Amniotic stem cell (primary cell): ENCODE results near the gene MRLN.
"Not testable (repeated sequence)": the region's sequence is repeated elsewhere in the genome, so short reads cannot be mapped to it uniquely, and the experiment has no call there.

Source experiments
- DNase-seq: peaks from one replicate; lab custom pipeline; 2025; lab: John Stamatoyannopoulos, UW

Gene MRLN

DNA sequence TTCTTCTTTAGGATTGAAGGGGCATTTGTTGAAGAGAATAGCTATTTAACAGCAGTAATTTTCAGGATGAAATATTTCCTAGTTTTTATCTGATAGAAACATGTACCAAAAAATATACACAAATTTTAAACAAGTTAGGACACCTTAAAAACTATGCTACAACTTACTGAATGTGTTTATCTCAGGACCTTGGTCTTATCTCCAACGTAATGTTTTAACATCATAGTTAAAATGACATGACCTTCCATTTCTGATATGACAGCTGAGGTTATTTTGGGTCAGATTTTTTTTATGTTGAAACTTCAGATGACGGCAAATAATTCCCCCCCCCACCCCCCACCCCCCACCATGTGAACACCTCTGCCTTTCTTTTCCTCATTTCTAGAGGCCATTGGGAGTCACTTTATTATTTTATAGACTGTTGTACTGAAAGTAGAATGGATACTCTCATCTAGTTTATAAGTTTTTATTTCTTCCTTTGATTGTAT is 8.0 kb downstream of the MRLN start:
- DNase-seq = no peak

DNA sequence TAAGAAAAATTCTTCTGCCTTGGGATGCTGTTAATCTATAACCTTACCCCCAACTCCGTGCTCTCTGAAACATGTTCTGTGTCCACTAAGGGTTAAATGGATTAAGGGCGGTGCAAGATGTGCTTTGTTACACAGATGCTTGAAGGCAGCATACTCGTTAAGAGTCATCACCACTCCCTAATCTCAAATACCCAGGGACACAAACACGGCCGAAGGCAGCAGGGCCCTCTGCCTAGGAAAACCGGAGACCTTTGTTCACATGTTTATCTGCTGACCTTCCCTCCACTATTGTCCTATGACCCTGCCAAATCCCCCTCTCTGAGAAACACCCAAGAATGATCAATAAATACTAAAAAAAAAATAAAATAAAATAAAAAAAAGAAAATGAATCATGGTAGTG is 8.5 kb downstream of the MRLN start:
- DNase-seq = not testable (repeated sequence)

- DNase-seq = not testable (repeated sequence)
Observed at GRCh38 chr10:59744156-59744555, 9.1 kb downstream of the MRLN start.

- no peak for DNase-seq
Observed at GRCh38 chr10:59741583-59741982, 11.7 kb downstream of the MRLN start.

DNA sequence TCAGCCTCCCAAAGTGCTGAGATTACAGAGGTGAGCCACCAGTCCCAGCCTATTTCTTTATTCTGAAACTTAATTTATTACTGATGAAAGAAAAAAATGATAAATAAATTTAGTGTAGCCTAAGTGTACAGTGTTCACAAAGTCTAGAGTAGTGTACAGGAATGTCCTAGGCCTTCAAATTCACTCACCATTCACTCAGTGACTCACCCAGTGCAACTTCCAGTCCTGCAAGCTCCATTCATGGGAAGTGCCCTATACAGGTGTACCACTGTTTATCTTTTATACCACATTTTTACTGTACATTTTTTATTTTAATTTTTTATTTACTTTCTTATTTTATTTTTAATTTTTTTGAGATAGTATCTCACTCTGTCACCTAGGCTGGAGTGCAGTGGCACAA is 12.2 kb downstream of the MRLN start:
- DNase-seq = no peak

DNA sequence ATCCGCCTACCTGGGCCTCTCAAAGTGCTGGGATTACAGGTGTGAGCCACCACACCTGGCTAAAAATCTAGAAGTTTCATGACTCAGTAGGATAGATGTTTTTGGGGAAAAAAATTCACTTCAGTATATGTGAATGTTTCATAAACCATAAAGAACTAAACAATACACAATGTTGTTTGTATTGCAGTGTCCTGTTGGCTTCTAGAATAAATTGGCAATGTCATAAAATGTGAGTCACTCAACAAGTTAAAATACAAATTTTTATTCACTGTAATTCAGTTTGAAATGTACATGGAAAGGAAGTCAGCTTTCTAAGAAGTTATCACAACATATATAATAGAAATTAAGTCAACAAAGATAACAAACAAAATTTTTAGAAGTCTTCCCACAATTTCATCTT is 16.5 kb downstream of the MRLN start:
- DNase-seq = no peak

DNA sequence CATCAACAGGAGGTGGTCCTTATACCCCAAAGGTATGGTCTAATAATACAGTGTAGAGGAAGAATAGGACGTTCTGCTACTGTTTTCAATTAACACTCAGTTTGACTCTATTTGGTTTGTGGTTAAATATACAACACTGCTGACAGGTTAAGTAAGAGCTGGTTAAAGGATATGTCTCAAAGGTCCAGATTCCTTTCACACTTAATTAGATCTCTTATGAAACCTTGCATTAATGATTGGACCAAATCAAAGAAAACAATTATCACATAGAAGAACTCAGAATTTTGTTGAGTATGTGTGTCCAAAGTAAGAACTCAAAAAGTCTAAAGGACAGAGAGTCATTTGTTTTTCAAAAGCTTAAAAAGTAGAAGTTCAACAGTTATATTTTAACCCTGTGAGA is 18.0 kb downstream of the MRLN start:
- no peak for DNase-seq

GRCh38 chr10:59734014-59734462 is 19.2 kb downstream of the MRLN start:
- no peak for DNase-seq

DNA sequence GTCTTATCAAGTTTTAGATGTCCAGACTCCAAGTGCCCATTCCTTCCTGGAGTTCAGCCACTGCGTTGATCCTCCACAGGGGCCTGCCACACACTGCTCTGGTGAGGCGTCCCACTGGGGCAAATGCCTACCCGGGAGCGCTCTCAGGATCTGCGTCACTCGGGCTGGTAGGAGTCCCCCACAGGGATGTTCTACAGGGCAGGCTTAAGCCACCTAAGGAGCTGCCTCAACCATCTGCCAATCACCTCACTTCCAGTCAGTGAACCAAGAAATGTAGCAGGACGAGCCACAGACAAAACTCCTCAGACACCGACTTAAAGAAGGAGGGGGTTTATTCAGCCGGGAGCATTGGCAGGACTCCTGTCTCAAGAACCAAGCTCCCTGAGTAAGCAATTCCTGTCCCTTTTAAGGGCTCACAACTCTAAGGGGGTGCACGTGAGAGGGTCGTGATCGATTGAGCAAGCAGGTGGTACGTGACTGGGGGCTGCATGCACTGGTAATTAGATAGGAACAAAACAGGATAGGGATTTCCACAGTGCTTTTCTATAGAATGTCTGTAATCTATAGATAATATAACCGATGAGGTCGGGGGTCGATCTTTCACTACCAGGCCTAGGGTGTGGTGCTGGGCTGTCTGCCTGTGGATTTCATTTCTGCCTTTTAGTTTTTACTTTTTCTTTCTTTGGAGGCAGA is 19.8 kb downstream of the MRLN start:
- DNase-seq = not testable (repeated sequence)

- DNase-seq = not testable (repeated sequence)
Observed at GRCh38 chr10:59732849-59733248, 20.4 kb downstream of the MRLN start.

- not testable (repeated sequence) for DNase-seq
Observed at GRCh38 chr10:59729167-59729566, 24.1 kb downstream of the MRLN start.

DNA sequence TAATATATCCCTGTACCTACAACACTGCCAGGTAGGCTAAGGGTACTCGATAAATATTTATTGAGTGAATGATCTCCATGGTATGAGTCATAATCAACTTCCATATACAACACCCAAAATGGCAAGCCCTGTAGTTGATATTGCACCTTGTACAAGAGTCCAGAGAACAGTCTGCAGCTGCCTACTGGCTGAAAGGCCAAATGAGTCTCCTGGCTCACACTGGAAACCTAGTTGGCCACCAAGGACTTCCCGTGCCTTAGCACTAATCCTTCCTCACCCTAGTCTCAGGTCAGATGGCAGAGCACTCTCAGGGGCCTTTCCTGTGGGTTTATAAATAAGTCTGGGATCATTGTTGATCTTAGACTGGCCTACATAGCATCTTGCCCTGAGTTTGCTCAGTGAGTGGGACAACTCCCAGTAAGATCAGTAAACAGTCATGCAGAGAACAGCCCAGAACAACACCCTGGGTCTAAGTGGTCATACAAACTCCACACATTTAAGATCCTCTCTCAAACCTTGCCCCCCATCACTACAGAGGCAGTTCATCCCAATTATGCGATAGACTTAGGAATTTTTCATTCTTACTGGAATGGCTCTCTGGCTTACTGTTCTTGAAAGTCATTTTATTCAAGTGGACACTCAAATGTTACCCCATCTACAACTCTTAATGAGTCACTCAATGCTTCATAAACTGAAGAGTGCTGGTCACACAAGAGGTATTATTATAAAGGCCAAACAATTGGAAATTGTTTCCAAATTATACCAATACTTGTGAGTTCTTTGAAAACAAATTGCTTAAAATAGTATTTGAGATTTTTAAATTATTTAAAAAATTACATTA is 28.9 kb downstream of the MRLN start:
- no peak for DNase-seq

DNA sequence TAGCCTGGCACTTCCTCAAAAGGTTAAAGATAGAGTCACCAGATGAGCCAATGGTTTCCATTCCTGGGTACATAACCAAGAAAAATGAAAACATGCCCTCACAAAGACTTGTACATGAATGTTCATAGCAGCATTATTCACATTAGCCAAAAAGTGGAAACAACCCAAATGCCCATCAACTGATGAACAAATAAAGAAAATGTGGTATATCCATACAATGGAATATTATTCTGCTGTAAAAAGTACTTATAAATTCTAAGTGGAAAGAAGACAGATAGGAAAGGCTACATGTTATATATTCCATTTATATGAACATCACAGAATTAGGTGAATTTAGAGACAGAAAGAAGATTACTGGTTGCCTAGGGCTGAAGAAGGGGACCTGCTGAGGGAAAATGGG is 32.9 kb downstream of the MRLN start:
- DNase-seq = no peak

GRCh38 chr10:59719374-59719773 is 33.9 kb downstream of the MRLN start:
- no peak for DNase-seq

DNA sequence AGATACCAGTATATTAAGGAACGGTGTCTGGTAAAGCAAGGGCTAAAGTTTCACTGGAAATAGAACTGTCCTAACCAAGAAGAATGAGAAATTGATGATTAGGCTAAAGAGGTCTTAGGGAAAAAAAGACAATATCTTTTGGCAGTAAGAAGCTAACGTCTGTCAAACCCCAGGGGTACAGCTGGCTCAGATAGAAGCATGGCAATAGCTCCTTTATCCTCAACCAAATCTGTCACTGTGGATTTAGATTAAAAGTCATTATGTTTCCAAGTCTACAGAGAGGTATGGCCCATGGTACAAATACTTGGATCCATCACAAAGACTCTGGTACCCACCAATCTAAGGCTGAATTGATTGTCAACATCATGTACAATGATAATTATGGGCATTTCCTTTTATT is 35.0 kb downstream of the MRLN start:
- no peak for DNase-seq

- DNase-seq = no peak
Observed at GRCh38 chr10:59713196-59713821, 39.9 kb downstream of the MRLN start.

DNA sequence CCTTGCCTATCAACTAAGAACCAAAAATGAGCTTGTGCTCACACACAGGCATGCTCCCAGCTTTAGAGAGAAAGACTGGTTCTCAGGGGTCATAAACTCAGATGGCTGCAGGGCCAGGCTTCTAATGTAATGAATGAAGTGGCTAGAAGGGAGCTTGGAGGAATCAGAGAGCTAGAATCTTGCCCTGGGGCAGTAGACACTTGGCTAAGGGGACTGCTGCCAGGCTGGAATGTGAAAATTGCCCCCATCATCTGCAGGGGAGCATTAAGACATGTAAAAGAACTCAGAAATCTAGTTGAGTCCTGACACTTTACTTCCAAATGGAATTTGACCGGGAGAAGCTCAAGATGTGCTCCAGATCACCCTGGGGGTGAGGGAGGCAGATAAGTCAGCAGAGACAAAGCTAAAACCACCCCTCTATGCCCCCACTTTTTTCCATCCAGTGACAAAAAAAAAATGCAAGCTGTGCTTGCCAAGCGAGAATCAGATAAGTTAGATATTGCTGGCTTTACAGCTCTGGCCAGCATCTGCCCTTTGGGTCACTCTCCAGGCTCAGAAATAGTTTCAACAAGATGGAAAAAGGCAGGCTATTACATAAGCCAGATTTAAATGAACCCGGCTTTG is 41.3 kb downstream of the MRLN start:
- no peak for DNase-seq

GRCh38 chr10:59709395-59710125 is 43.7 kb downstream of the MRLN start, which contains the start of gene SLC16A9:
TSS of gene SLC16A9 (minus strand) at chr10:59709850. CDS start at chr10:59684291, 25,559 bp downstream.
- no peak for DNase-seq

GRCh38 chr10:59708816-59709394 is 44.4 kb downstream of the MRLN start:
- no peak for DNase-seq

- DNase-seq = no peak
Observed at GRCh38 chr10:59706851-59707797, 46.1 kb downstream of the MRLN start.
